HG03135 (cell line): ENCODE data around the gene SPINT1.
"Not testable (repeated sequence)": the region's sequence is repeated elsewhere in the genome, so short reads cannot be mapped to it uniquely, and the experiment has no call there.

Experiments
- ATAC-seq: cut with Tn5 transposase; IDR thresholded peaks from one replicate; pipeline ENCODE4 v1.9.1; 2021; ENCODE audit warnings: mild to moderate bottlenecking, moderate library complexity; ENCODE audit not compliant: unreplicated experiment

The SPINT1 gene

DNA sequence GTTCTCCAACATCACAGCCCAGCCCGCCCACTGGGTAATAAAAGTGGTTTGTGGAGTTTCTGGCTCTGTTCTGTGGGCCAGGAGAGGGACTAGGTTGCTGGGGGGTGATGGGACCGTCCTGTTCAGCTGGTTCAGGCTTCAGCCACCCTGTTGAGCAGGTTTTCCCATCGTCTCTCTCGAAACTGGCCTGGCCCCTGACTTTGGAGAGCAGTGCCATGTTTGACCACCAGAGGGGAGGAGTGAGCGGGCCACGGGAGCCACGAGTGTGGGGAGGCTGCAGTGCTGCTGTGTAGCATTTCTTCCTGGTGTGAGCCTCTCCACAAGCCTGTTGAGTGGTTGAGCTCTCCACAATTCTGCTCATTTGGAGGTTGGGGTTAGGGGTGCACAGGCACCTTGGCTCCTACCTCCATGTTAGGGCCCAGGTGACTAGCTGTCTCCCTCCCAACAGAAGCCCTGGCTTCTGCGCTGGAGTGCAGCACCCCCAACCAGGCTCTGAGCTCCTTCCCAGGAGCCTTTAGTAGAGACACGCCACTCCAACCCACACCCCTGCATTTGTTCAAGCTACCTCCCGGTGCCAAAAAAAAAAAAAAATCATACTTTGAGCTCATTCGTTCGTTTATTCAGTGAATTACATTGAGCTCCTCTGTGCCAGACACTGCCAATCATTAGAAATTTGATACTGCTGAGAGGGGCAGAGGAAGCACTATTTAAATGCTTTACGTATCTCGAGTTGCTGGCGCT is 13.9 kb downstream of the SPINT1 start:
- ATAC-seq, result peak; percentile 67

DNA sequence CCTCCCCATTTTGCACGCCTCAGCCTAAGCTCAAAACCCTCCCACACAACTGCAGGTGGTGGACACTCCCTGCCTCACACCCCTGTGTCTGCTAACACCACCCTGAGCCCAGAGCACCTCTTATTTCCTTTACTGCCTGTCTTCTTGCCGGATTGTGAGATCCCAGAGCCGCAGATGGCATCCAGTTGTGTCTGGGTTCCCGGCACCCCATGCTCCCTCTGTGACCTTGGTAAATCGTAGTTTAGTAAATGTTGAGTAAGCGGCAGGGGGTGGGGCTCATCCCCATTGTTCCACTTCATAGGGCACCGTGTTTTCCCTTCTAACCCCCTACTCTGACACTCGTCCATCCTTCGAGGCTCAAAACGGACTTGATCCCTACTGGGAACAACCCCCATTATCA is 14.9 kb downstream of the SPINT1 start:
- no peak for ATAC-seq

DNA sequence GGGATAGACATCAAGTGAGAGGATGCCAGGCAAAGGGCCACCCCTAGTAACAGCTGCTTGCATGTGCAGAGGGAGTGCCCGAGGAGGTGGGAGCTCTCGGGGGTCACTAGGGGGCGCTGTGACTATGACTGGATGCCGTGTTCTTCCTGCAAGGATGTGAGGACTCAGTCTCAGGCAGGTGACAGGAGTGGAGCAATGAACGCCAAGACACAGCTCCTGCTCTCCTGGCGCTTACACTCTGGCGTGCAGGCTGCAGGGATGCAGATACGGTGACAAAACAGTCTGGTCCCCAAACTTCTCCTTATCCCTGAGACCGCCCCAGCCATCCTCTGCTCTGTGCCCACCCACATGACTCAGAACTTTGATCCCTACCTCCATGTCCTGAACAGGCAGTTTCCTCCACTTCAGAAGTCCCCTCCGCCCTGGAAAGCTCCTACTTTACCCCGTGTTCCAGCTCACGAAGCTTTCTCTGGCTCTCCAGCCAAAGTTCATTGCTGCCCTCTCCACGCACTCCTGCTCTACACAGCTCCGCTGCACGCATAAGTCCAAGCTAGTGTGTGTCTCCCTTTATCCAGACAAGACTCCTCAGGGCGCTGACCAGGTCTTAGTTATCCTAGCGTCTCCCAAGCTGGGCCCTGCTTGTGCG is 15.5 kb downstream of the SPINT1 start:
- ATAC-seq, result no peak

DNA sequence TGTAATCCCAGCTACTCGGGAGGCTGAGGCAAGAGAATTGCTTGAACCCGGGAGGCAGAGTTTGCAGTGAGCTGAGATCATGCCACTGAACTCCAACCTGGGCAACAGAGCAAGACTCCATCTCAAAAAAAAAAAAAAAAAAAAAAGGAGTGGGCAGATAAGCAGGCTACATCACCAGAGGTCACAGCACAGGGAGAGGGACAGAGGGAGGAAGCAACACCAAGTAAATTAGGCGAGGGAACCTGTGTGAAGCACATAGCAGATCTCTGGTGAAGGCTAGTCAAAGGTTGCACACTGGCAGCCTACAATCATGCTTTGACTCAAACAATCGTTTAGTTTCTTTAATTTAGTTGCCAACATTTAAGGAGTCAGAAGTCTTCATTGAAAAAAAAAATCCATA is 17.3 kb downstream of the SPINT1 start:
- ATAC-seq, result not testable (repeated sequence)

DNA sequence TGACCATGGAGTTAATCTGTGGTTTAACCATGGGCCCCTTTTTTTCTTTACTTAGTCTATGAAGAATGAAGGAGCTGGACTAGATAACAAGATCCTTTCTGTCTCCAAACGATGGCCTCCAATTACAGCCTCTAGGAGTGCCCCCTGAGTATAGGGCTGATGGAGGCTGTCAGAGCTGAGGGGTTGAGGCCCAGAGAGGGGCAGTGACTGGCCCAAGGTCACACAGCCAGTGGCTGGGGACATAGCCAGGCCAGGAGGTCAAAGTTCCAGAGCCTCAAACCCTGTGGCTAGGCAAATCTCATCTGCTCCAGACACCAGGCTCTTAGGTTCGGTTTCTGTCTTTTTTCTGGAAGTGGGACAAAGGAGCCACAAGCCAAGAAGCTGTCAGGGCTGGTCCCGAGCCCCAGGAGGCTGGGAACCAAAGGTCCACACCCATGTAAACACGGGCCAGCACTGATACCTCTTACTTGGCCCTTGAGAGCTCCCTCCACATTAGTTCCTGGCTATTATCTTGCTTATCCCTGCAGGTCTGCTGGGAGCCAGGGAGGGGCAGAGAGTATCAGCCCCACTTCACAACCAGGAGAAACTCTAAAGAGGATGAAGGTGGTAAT is 19.9 kb downstream of the SPINT1 start:
- ATAC-seq, result no peak

DNA sequence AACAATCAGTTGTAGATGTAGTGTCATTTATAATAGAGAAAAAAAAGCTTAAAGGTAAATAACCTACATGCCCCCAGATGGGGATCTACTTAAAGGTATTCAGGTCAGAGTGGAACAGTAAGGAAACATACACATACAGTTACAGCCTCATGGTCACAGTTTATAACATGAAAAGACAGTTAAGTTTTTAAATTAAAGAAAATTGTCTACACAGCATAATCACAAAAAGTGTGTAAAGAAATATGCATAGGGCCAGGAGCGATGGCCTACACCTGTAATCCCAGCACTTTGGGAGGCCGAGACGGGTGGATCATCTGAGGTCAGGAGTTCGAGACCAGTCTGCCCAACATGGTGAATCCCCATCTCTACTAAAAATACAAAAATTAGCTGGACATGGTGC is 23.4 kb downstream of the SPINT1 start:
- ATAC-seq, result no peak

DNA sequence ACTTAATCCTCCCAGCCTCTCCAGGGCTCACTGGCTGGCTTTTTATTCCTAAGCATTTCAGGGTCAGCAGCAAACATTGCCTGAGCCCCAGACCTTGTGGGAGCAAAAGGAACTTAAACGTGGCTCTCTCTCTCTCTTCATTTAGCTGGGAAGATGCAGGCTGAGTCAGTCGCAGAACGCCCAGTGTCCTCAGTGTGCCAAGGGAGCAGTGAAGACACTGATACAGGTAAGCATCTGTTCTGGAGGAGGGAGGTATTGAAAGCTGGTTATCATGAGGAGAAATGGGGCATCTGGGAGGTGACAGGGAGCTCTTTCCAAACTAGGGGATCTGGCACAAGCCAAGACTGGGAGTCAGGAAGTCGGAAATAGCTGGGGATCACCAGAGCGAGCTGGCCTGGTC is 25.8 kb downstream of the SPINT1 start:
- no peak for ATAC-seq

DNA sequence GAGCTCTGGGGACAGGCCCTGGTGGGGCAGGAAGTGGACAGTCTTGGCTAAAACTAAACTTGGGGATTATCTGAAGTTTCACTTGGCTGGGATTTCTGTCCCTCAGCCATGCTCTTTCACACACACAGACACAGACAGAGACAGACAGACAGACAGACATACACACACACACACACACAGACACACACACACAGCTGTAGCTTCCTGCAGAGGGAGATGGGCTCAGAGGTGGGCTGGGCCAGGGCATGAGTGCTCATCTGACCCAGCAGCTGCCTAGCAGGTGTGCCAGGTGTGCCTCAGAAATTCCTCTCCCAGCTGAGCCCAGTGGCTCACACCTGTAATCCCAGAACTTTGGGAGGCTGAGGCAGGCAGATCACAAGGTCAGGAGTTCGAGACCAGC is 26.9 kb downstream of the SPINT1 start:
- ATAC-seq, result no peak

DNA sequence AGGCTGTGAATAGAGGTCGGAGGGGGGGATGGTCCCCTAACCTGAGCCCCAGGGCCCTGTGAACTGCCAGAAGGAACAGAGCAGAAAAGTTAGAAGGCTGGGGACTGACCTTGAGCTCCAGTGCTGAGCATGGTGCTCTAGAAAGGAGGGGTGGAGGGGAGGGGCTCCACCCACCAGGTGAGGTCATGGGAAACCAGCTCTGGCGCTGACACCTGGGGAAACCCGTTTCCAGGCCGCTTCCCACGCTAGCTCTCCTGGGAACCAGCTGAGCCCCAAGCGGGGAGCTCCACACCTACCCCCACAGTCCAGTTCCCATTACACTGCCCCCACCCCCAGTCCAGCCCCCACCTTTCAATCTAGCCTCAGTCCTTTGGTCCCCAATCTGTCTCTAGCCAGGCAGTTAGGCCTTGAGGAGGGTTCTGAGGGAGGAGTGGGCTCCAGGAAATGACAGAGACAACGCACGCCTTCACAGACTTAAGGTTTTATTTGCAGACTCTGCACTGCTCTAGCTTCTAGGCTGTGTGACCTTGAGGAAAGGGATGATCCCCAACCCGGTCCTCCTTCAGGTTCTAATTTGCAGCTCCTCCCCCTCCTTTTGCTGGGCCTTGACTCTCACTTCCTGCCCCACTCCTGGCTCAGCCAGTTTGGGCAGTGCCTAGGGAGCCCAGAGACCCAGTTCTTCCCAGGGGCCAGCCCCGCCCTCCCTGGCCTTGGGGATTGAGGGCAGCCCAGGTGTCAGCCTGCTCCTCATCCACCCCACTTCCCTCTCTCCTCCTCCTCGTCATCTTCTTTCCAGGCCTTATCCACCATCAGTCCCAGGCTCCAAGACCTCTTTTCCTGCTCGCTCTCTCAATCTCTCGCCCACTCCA is 28.1 kb downstream of the SPINT1 start:
- no peak for ATAC-seq

DNA sequence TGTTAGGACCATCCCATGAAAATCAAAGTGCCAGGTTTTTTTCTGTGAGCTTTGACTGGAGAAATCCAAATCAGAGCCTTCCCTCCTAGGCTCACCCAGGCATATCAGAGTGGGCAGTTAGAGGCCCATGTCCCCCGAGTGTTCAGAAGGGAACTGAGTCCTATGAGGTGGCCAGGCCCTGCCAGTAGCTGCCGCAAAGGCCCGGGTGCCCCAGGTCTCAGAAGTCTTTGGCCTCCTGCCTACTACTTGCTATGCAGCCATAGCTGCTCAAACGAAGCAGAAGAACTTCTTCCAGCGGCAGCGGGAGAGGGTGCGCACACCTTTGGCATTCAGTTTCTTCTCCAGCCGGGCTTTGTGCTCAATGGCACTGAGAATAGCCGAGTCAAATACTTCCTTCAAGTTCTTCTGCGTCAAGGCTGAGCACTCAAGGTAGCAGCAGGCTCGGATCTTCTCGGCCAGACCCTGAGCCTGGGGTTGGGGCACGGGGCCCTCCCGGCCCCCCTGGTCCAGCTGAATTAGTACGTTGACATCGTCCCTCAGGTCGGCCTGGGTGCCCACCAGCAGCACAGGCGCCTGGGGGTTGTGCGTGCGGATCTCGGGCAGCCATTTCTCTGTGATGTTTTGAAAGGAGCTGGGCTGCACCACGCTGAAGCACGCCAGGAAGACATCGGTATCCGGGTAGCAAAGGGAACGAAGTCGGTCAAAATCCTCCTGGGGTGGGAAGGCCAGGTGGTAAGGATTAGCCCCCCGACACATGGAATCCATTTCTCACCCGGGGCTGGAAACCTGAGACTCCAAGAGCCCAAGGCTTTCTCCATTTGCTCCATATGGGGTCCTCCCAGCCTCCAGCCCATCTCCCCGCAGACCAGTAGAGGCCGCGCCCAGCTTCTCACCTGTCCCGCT is 29.2 kb downstream of the SPINT1 start:
- ATAC-seq, result peak; percentile 4

DNA sequence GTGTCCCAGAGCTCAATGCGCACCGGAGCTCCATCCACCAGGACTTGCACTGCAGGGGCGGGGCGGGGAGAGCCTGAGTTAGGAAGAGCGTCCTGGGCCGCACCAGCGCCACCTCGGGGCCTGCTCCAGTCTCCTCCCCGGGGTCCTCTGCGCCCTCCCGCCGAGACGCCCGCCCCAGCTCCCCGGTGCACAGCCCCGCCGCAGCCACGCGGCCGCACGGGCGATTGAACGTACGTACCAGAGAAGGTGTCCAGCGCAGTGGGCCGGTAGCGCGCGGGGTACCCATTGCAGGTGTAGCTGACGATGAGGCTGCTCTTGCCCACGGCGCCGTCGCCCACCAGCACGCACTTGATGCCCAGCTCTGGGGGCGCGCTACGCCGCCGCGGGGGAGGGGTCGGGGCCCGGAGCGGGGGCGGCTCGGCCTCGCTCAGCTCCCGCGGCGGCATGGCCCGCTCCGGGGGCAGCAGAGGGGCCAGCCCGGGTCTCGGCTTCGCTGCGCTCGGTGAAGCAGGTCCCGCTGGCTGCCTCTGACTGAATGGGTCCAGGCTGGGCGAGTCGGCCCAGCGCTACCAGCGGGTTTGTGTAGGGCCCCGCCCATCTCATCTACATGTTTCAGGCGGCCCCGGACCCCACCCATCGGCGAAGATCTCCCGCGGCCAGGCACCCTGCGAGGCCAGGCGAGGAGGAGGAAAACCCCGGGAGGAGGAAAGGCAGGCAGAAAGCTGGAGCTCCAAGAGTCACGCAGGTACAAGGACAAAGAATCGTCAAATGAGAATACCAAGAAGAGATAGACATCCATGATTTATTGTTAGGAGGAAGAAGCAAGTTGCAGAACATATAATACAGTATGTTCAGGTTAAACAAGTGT is 30.1 kb downstream of the SPINT1 start, which contains the start of gene RHOV:
Gene RHOV (minus strand): TSS at position 541 of the 868 bp plus-strand sequence. CDS start 95 bp downstream, at position 446.
- ATAC-seq, result peak; percentile 51

DNA sequence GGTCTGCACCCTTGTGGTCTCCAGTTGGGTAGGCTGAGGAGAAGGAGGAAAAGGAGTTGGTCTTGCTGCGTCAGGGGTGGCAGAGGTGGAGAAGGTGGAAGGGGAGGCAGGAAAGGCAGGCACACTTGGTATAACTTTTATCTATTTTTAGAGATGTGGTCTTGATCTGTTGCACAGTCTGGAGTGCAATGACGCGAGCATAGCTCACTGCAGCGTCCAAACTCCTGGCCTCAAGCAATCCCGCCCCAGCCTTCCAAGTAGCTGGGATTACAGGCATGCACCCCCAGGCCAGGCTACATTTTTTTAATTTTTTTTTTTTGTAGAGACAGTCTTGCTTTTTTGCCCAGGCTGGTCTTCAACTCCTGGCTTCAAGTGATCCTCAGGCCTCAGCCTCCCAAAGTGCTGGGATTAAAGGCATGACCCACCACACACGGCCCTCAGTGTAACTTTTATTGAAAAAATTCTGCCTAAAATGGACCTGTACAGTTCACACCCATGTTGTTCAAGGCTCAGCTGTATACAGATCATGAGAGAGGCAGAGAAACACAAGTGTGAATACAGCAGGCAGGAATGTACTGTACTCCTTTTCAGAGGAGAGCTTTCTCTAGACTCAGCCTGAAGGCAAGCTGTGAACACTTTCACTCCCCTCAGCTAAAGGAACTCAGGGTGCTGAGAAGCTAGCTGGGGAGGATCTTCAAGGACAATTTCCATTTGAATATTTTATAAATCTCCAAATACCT is 32.3 kb downstream of the SPINT1 start:
- ATAC-seq, result no peak

DNA sequence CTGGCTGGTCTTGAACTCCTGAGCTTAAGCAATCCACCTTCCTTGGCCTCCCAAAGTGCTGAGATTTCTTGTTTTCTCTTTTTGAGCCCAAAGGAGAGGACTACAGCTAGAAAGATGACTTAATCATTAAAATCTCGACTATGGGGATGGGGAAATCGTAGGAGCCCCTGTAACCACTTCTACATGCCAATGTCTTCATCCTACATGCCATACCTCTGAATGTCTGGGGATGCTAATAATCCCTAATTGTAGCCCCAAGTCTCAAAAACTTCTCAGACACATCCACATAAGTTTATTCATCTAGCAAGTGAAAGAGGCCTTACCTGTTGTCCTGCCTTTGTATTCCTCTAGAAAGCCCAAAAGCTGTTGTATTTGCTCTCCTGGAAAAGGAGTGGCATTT is 33.8 kb downstream of the SPINT1 start:
- ATAC-seq, result no peak

DNA sequence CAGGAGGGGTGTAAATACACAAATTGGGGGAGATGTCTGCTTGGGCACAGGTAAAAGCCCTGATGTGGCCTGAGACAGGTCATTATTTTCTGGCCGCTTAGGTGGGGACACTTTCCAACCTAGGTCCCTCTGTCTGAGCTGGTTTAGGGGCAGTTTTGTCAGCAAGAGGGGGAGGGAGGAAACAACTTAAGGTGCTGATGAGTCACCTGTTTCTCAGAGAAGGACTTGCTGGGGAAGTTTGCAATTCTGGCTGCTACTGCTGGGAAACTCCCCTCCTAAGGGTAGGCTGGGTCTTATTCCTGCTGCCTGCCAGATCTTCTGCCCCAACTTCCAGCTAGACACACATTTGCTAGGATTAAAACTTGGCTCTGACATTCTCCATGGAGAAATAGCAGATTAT is 34.9 kb downstream of the SPINT1 start:
- ATAC-seq, result no peak

DNA sequence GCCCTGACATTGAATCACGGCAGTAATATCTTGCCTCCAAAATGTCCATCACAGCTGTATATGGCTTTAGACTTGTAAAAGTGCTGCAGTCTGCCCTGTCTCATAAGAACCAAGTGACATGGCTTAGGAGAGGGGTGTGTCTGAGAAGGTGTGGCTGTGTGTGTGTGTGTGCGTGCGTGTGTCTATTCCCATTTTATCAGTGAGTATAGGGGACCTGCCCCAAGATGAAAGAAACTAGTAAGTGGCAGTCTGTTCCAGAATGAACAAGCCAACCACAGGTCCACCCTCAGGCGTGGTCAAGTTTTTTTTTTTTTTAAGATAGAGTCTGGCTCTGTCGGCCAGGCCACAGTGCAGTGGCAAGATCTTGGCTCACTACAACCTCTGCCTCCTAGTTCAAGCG is 35.8 kb downstream of the SPINT1 start:
- ATAC-seq, result no peak

DNA sequence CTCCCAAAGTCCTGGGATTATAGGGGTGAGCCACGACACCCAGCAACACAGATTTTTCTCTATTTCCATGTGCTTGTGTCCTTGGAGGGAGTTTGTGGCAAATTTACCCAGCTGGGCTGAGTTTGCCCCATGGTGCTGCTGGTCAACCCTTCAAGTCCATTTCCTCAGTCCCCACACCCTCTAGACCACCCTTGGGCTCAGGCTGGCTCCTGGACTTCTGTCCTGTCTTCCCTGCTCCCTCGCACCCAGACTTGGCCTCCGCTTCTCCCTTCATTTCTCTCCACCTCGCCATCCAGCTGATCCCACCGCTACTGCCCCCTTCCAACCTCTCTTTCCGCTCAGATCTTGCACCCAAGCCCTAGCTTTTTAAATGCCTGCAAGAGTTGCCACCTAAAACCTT is 37.5 kb downstream of the SPINT1 start:
- ATAC-seq, result no peak

DNA sequence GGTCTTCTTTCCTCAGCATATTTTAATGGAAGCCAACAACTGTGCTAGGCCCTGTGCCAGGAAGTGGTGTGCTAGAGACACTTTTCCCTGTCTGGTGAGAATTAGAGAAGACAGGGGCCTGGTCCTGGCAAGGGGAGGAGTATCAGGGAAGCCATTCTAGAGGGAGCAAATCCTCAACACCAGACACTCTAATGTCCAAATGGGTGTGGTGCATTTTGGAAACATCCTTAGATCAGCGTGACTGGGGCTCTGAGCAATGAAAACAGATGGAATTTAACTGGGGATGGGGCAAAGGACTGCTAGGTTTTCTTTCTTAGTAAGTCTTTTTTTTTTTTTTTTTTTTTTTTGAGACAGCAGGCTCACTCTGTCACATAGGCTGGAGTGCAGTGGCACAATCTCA is 42.7 kb downstream of the SPINT1 start:
- ATAC-seq, result no peak

DNA sequence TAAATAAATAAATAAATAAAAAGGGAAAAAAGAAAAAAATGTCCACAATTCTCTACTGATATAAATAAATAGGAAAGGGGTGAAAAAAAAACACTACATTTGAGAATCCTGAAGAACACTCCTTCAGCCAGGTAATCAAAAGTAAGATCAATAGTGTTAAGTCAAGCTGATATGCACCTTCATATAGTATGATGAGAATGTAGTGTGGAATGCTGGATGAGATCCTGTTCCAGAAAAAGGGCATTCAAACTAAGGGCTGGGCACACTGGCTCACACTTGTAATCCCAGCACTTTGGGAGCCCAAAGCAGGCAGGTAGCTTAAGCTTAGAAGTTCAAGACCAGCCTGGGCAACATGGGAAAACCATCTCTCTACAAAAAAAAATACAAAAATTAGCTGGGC is 45.3 kb downstream of the SPINT1 start:
- no peak for ATAC-seq

DNA sequence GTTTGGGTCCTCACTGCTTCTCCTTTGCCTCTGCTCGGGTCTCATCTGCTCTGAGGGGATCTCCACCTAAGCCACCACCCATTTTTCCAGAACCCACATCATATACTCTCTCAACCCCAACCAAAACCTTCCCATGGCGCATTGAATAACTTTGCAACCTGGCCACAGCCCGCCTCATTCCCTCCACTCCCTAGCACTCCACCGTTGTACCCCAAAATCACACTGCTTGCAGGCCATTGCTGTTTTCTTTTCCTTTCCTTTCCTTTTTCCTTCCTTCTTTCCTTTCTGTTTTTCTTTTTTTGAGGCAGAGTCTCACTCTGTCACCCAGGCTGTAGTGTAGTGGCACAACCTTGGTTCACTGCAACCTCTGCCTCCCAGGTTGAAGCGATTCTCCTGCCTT is 47.3 kb downstream of the SPINT1 start:
- no peak for ATAC-seq
